ENCODE data around the gene SH3PXD2A. TPM values are rescaled to one million over a fixed set of nuclear protein-coding genes. Genes with fewer than 3 reads are reported as not detected.

Gene SH3PXD2A
- total and polyA plus RNA-seq, 2 experiments from 2014 or later = 1.8 to 5.0 TPM

DNA sequence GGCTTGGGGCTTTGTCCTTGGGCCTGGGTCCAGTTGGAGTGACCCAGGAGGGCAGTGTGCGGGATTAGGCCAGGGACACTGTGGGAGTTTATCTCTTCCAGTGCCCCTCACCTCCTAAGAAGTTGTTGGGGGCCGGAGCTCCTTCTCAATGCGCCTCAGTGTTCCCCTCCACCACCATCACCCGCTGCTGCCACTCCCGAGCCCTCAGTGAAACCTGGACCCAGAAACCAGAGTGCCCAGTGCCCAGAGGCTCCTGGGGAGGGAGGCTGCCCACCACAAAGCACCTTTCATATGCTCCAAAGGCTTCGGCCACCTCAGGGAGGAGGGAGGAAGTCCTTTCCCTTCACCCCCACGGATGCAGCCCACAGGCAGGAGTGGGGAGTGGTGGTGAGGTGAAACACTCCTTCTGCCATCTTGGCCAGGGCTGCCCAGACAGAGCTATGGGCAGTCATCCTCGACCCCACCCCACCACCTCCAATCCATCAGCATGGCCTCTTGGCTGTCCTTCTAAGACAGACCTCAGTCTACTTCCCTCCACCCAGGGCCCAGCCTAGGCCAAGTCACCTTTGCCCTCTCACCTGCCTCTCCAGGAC, 99.0 kb downstream of the SH3PXD2A start (continued):
- TF ChIP-seq EZH2phosphoT487 (IDR thresholded peaks at IDR 0.05; ENCODE audit: unreplicated experiment) = no peak
- TF ChIP-seq REST (IDR thresholded peaks at IDR 0.05; ENCODE audit: unreplicated experiment) = no peak
- no peak for TF ChIP-seq JUNB (IDR thresholded peaks at IDR 0.05; ENCODE audit: unreplicated experiment)
- TF ChIP-seq POLR2AphosphoS5 (IDR thresholded peaks at IDR 0.05; ENCODE audit: low read depth) = no peak
- TF ChIP-seq EZH2 (IDR thresholded peaks at IDR 0.05; ENCODE audit: low read depth, unreplicated experiment) = no peak

GRCh38 chr10:103752680-103753248, 102.6 kb downstream of the SH3PXD2A start:
- Mint-ChIP-seq H3K27ac (no peak overlapping the region), H3K36me3 (ENCODE audit: low read depth) (no peaks in the 10 kb centered on the region)

More at GRCh38 chr10:103752680-103753248, 102.6 kb downstream of the SH3PXD2A start:
- no peaks in the 10 kb centered on the region for H4K20me1 ChIP-seq (replicated peaks; ENCODE audit: insufficient read depth)
- TF ChIP-seq CTCF (conservative IDR thresholded peaks at IDR 0.05; ENCODE audit: low read depth in 2 of 2) = peak; percentile 72 to 98
- TF ChIP-seq, protein P1, sequence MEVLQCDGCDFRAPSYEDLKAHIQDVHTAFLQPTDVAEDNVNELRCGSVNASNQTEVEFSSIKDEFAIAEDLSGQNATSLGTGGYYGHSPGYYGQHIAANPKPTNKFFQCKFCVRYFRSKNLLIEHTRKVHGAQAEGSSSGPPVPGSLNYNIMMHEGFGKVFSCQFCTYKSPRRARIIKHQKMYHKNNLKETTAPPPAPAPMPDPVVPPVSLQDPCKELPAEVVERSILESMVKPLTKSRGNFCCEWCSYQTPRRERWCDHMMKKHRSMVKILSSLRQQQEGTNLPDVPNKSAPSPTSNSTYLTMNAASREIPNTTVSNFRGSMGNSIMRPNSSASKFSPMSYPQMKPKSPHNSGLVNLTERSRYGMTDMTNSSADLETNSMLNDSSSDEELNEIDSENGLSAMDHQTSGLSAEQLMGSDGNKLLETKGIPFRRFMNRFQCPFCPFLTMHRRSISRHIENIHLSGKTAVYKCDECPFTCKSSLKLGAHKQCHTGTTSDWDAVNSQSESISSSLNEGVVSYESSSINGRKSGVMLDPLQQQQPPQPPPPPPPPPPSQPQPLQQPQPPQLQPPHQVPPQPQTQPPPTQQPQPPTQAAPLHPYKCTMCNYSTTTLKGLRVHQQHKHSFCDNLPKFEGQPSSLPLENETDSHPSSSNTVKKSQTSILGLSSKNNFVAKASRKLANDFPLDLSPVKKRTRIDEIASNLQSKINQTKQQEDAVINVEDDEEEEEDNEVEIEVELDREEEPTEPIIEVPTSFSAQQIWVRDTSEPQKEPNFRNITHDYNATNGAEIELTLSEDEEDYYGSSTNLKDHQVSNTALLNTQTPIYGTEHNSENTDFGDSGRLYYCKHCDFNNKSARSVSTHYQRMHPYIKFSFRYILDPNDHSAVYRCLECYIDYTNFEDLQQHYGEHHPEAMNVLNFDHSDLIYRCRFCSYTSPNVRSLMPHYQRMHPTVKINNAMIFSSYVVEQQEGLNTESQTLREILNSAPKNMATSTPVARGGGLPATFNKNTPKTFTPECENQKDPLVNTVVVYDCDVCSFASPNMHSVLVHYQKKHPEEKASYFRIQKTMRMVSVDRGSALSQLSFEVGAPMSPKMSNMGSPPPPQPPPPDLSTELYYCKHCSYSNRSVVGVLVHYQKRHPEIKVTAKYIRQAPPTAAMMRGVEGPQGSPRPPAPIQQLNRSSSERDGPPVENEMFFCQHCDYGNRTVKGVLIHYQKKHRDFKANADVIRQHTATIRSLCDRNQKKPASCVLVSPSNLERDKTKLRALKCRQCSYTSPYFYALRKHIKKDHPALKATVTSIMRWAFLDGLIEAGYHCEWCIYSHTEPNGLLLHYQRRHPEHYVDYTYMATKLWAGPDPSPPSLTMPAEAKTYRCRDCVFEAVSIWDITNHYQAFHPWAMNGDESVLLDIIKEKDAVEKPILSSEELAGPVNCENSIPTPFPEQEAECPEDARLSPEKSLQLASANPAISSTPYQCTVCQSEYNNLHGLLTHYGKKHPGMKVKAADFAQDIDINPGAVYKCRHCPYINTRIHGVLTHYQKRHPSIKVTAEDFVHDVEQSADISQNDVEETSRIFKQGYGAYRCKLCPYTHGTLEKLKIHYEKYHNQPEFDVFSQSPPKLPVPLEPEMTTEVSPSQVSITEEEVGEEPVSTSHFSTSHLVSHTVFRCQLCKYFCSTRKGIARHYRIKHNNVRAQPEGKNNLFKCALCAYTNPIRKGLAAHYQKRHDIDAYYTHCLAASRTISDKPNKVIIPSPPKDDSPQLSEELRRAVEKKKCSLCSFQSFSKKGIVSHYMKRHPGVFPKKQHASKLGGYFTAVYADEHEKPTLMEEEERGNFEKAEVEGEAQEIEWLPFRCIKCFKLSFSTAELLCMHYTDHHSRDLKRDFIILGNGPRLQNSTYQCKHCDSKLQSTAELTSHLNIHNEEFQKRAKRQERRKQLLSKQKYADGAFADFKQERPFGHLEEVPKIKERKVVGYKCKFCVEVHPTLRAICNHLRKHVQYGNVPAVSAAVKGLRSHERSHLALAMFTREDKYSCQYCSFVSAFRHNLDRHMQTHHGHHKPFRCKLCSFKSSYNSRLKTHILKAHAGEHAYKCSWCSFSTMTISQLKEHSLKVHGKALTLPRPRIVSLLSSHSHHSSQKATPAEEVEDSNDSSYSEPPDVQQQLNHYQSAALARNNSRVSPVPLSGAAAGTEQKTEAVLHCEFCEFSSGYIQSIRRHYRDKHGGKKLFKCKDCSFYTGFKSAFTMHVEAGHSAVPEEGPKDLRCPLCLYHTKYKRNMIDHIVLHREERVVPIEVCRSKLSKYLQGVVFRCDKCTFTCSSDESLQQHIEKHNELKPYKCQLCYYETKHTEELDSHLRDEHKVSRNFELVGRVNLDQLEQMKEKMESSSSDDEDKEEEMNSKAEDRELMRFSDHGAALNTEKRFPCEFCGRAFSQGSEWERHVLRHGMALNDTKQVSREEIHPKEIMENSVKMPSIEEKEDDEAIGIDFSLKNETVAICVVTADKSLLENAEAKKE (CRISPR knock-in tag; IDR thresholded peaks at IDR 0.05) = no peak
- H3K9me2 ChIP-seq (ENCODE audit: insufficient read depth) = no peaks in the 10 kb centered on the region
- peak; percentile 81 for DNase-seq (ENCODE audit: low spot score)
- H3K4me2 ChIP-seq = no peak overlapping the region
- H3K27me3 Mint-ChIP-seq (ENCODE audit: insufficient read depth, low read depth, poor library complexity) = peaks cover 6% of the 10 kb centered on the region
- no peak overlapping the region for H3K27ac ChIP-seq (ENCODE audit: low read depth)
- H3K4me1 ChIP-seq (ENCODE audit: insufficient read depth) = peaks cover 9% of the 10 kb centered on the region
- no peaks in the 10 kb centered on the region for H3K27me3 ChIP-seq (ENCODE audit: insufficient read depth)
- H3K4me3 ChIP-seq = no peak overlapping the region
- H2AFZ ChIP-seq = no peak overlapping the region
- peaks cover 13% of the 10 kb centered on the region for H3K4me1 Mint-ChIP-seq
- H3K4me3 Mint-ChIP-seq = no peak overlapping the region
- H3K79me2 ChIP-seq (replicated peaks; ENCODE audit: insufficient read depth) = no peaks in the 10 kb centered on the region
- no peaks in the 10 kb centered on the region for H3F3A ChIP-seq (replicated peaks; ENCODE audit: low read depth)
- ATAC-seq = no peak
- peaks cover 8% of the 10 kb centered on the region; the same call in 1 of the 3 replicates for H3K9me3 Mint-ChIP-seq
- H3K36me3 ChIP-seq (ENCODE audit: insufficient read depth) = no peaks in the 10 kb centered on the region
